ENCODE measurements around the gene USH2A. TPM values are rescaled to one million over a fixed set of nuclear protein-coding genes. Genes with fewer than 3 reads are reported as not detected.

The USH2A gene
- total and polyA plus RNA-seq, 8 donors, result 0.03 to 0.06 (median 0.04) TPM; not detected in 2

GRCh38 chr1:215589650-215590435 is 833.4 kb downstream of the USH2A start:
- DNase-seq (no peak), ATAC-seq (no peak)
- Histone ChIP-seq H3K36me3 (peaks cover 0 to 8% of the 10 kb centered on the region in 2 donors), H3K9me3 (peaks cover 0 to 4% of the 10 kb centered on the region in 2 donors), H3K4me1 (peaks cover 0 to 2% of the 10 kb centered on the region in 2 donors), H3K4me3 (no peak overlapping the region), H3K27ac (no peak overlapping the region), H3K27me3 (no peaks in the 10 kb centered on the region)
- no peak for TF ChIP-seq CTCF (IDR thresholded peaks at IDR 0.05)
- intact Hi-C loops (cut with DNase I), result no loop called here

- Histone ChIP-seq H3K9me3 (peaks cover 0 to 9% of the 10 kb centered on the region in 2 donors), H3K36me3 (peaks cover 0 to 25% of the 10 kb centered on the region in 2 donors), H3K4me3 (no peak overlapping the region), H3K27me3 (no peaks in the 10 kb centered on the region), H3K27ac (no peak overlapping the region), H3K4me1 (no peaks in the 10 kb centered on the region)
- TF ChIP-seq CTCF (IDR thresholded peaks at IDR 0.05), result no peak
- no peak for DNase-seq
- no peak for ATAC-seq
- intact Hi-C loops (cut with DNase I), result no loop called here
These were observed 838.9 kb downstream of the USH2A start for GRCh38 chr1:215584389-215584788.

- H3K9me3 ChIP-seq, result peaks cover 0 to 9% of the 10 kb centered on the region in 2 donors
- TF ChIP-seq CTCF (IDR thresholded peaks at IDR 0.05), result no peak
- intact Hi-C loops (cut with DNase I), result no loop called here
- DNase-seq (no peak), ATAC-seq (peak; percentile 65)
- no peaks in the 10 kb centered on the region for H3K4me1 ChIP-seq
- H3K4me3 ChIP-seq, result no peak overlapping the region
- no peak overlapping the region for H3K27ac ChIP-seq
- peaks cover 0 to 34% of the 10 kb centered on the region in 2 donors for H3K36me3 ChIP-seq
- no peaks in the 10 kb centered on the region for H3K27me3 ChIP-seq
These were observed 840.0 kb downstream of the USH2A start for GRCh38 chr1:215583185-215583749.

- Histone ChIP-seq H3K36me3 (peaks cover 0 to 39% of the 10 kb centered on the region in 2 donors), H3K4me1 (no peaks in the 10 kb centered on the region), H3K4me3 (no peak overlapping the region), H3K27ac (no peak overlapping the region), H3K9me3 (peaks cover 0 to 9% of the 10 kb centered on the region in 2 donors), H3K27me3 (no peaks in the 10 kb centered on the region)
- intact Hi-C loops (cut with DNase I), result no loop called here
- ATAC-seq, result no peak
- TF ChIP-seq CTCF (IDR thresholded peaks at IDR 0.05), result no peak
- DNase-seq, result no peak
These were observed 841.4 kb downstream of the USH2A start for GRCh38 chr1:215581896-215582295.

Measured in left lung (tissue), 10 donors.